ENCODE measurements around the gene MFGE8.

The MFGE8 gene

DNA sequence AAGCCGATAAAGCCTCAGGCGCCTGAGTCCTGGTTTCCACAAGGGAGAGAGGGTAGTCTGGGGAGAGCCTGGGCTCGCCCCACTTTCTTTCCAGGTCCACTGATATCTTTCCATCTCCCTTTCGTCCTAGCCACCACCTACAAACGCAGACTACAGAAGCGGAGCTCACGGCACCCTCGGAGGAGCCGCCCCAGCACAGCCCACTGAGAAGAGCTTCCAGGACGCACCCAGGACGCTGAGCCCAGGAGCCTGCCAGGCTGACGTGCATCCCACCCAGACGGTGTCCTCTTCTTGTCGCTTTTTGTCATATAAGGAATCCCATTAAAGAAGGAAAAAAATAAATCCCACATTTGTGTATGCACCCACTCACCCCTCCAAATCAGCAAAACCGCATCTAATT, 38.9 kb downstream of the MFGE8 start:
- no peak for DNase-seq (ENCODE audit: low read depth in 2 of 2)

DNA sequence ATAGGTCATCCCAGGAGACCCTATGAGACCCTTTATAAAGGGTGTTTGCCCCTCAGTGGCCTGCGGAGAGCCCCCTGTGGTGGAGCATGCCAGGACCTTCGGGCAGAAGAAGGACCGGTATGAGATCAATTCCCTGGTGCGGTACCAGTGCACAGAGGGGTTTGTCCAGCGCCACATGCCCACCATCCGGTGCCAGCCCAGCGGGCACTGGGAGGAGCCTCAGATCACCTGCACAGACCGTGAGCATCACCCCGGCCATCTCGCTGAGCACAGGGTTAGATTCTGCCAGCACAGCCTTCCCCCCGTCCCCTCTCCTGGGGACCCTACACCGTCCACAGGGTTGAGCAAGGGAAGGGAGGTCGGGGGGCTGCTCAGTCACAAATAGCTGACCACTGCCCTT, 39.4 kb downstream of the MFGE8 start:
- DNase-seq (ENCODE audit: low read depth in 2 of 2) = no peak

DNA sequence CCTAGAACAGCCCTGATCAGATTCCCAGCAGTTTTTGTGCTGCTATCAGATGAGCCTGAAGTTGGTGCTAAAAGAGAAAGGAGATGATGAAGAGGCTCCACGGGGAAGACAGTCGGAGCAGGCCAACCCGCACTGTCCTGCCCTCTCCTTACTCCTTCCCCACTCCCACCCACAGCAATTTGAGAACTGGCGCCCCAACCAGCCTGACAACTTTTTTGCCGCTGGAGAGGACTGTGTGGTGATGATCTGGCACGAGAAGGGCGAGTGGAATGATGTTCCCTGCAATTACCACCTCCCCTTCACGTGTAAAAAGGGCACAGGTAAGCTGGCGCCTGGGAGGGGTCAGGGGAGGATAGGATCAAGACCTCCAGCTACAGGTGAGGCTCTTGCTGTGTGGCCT, 40.5 kb downstream of the MFGE8 start:
- no peak for DNase-seq (ENCODE audit: low read depth in 2 of 2)

DNA sequence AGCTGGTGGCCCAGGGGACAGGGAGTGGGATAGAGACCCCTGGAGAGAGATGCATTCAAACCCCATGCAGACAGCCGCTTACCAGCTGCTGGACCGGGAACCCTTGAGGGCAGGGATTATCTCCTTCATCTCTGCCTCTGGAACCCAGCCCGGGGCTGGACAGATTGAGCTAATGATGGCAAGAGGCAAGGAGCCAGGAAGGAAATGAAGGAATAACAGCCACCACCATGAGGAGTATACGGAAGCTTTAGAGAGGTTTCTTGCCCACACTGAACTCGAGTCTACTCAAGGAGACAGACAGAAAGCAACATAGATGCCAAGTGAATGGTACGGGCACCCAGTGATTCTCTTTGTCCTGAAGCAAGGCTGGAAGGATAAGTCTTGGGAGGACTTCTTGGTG, 41.1 kb downstream of the MFGE8 start:
- DNase-seq (ENCODE audit: low read depth in 2 of 2) = no peak

- no peak for DNase-seq (ENCODE audit: low read depth in 2 of 2)
These were observed 41.9 kb downstream of the MFGE8 start for GRCh38 chr15:88871313-88871712.

GRCh38 chr15:88866295-88866881, 46.8 kb downstream of the MFGE8 start:
- no peak for DNase-seq (ENCODE audit: low read depth in 2 of 2)

DNA sequence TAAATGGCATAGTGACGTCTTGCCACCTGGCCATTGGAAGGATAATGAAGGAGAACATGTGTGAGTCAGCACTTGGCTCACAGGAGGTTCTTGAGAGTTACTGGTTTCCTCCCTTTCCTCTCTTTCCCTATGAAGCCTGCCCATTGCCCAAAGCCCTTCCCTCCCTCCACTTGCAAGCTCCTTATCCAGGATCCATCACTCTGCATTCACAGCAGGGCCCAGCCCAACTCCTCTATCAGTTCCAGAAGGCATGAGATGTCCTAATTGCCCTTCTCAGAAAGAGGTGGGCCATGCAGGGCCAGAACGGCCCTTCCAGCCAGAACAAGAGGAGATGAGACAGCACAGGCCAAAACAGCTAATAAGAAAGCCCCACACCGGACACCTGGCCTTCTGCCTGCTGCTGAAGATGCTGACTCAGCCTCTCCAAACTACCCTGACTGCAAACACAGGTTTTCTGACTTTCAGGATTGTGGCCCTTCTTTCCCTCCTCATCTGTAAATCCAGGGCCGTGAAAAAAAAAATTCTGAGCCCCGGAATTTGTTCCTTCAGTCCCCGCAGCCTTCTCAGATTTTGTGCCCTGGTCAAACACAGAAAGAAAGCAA, 47.6 kb downstream of the MFGE8 start:
- no peak for DNase-seq (ENCODE audit: low read depth in 2 of 2)

- no peak for DNase-seq (ENCODE audit: low read depth in 2 of 2)
These were observed 48.2 kb downstream of the MFGE8 start for GRCh38 chr15:88864861-88865497.

DNA sequence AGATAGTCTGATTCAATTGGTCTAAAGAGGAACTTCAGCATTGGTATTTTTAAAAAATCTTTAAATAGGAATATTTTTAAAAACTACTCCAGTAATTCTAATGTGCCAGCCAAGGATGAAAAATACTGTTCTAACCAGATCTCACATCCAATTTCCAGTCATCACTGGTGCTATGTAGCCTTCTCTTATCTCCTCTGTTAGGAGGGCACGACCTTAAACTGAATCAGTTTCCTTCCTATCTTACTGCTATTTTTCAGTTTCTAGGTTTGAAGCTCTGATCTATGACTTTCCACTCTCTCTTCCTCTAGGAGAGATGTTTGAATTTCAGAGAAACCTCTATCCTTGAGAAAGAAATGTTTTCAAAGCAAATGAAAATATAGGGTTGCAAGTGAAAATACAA, 49.8 kb downstream of the MFGE8 start:
- DNase-seq (ENCODE audit: low read depth in 2 of 2) = no peak

GRCh38 chr15:88860212-88860611, 53.0 kb downstream of the MFGE8 start:
- DNase-seq (ENCODE audit: low read depth in 2 of 2) = no peak

GRCh38 chr15:88859550-88859949, 53.6 kb downstream of the MFGE8 start:
- no peak for DNase-seq (ENCODE audit: low read depth in 2 of 2)

DNA sequence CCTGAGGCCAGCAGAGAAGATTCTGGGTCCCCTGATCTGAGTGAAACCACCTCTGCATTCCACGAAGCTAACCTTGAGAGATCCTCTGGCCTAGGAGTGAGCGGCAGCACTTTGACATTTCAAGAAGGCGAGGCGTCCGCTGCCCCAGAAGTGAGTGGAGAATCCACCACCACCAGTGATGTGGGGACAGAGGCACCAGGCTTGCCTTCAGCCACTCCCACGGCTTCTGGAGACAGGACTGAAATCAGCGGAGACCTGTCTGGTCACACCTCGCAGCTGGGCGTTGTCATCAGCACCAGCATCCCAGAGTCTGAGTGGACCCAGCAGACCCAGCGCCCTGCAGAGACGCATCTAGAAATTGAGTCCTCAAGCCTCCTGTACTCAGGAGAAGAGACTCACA, 54.2 kb downstream of the MFGE8 start:
- no peak for DNase-seq (ENCODE audit: low read depth in 2 of 2)

- no peak for DNase-seq (ENCODE audit: low read depth in 2 of 2)
These were observed 60.7 kb downstream of the MFGE8 start for GRCh38 chr15:88852476-88852875.

DNA sequence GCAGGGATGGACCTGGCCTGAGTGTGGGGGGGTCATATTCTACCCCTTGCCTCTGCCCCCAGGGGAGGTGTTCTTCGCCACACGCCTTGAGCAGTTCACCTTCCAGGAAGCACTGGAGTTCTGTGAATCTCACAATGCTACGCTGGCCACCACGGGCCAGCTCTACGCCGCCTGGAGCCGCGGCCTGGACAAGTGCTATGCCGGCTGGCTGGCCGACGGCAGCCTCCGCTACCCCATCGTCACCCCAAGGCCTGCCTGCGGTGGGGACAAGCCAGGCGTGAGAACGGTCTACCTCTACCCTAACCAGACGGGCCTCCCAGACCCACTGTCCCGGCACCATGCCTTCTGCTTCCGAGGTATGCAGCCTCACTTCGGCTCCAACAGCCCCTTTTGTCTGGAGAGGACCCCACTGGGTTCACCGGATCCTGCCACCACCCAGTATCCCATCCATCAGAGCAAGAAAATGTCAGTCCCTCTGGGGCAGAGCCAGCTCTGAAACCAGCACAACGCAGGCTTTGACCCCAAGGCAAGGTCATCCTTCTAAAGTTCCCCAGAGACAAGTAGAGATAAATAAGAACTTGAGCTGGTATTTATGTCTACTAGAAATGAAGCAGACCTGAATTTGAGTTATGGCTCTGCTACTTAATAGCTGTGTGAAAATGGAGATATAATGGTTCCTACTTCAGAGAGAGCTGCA, 63.7 kb downstream of the MFGE8 start:
- DNase-seq (ENCODE audit: low read depth in 2 of 2) = no peak

Data from stimulated activated CD8-positive, alpha-beta memory T cell treated with anti-CD3 and anti-CD28 coated beads, Interleukin-7, amount 100 ng/mL, for 4 hours (primary cell).